Activated naive CD4-positive, alpha-beta T cell treated with anti-CD3 and anti-CD28 coated beads, Interleukin-2, amount 50 U/mL, for 24 hours (primary cell): ENCODE measurements around the gene LRRC27.

Experiments used
- H3K27ac Mint-ChIP-seq: one replicate; pipeline ENCODE4 v1.8.0; 2021; ENCODE audit warnings: mild to moderate bottlenecking, mixed read lengths
- H3K27me3 Mint-ChIP-seq: one replicate; pipeline ENCODE4 v1.8.0; 2021; ENCODE audit warnings: mixed read lengths
- H3K36me3 Mint-ChIP-seq: one replicate; pipeline ENCODE4 v1.8.0; 2021; ENCODE audit warnings: mixed read lengths
- H3K4me1 Mint-ChIP-seq: one replicate; pipeline ENCODE4 v1.8.0; 2021; ENCODE audit warnings: mixed read lengths
- H3K4me3 Mint-ChIP-seq: one replicate; pipeline ENCODE4 v1.8.0; 2021; ENCODE audit warnings: mild to moderate bottlenecking, mixed read lengths
- H3K9me3 Mint-ChIP-seq: one replicate; pipeline ENCODE4 v1.8.0; 2021; ENCODE audit warnings: mixed read lengths

The LRRC27 gene

GRCh38 chr10:132399117-132400035, 67.4 kb downstream of the LRRC27 start:
- H3K4me3 Mint-ChIP-seq = no peak overlapping the region
- H3K4me1 Mint-ChIP-seq = peaks cover 17% of the 10 kb centered on the region
- no peak overlapping the region for H3K27ac Mint-ChIP-seq
- H3K9me3 Mint-ChIP-seq = no peaks in the 10 kb centered on the region
- no peaks in the 10 kb centered on the region for H3K36me3 Mint-ChIP-seq
- no peaks in the 10 kb centered on the region for H3K27me3 Mint-ChIP-seq

GRCh38 chr10:132400041-132400546, 68.1 kb downstream of the LRRC27 start:
- Mint-ChIP-seq H3K27ac (no peak overlapping the region), H3K4me1 (peaks cover 17% of the 10 kb centered on the region), H3K27me3 (no peaks in the 10 kb centered on the region), H3K36me3 (no peaks in the 10 kb centered on the region), H3K9me3 (no peaks in the 10 kb centered on the region), H3K4me3 (no peak overlapping the region)

- no peaks in the 10 kb centered on the region for H3K27me3 Mint-ChIP-seq
- H3K27ac Mint-ChIP-seq = no peak overlapping the region
- H3K9me3 Mint-ChIP-seq = no peaks in the 10 kb centered on the region
- H3K4me3 Mint-ChIP-seq = no peak overlapping the region
- H3K36me3 Mint-ChIP-seq = no peaks in the 10 kb centered on the region
- H3K4me1 Mint-ChIP-seq = peaks cover 17% of the 10 kb centered on the region
These were observed 68.7 kb downstream of the LRRC27 start for GRCh38 chr10:132400547-132401151.

GRCh38 chr10:132401401-132402118, 69.6 kb downstream of the LRRC27 start:
- H3K36me3 Mint-ChIP-seq = no peaks in the 10 kb centered on the region
- H3K27me3 Mint-ChIP-seq = no peaks in the 10 kb centered on the region
- no peaks in the 10 kb centered on the region for H3K9me3 Mint-ChIP-seq
- H3K4me1 Mint-ChIP-seq = peaks cover 17% of the 10 kb centered on the region
- H3K27ac Mint-ChIP-seq = no peak overlapping the region
- no peak overlapping the region for H3K4me3 Mint-ChIP-seq

GRCh38 chr10:132402781-132403241, 70.8 kb downstream of the LRRC27 start:
- H3K27ac Mint-ChIP-seq = no peak overlapping the region
- H3K4me1 Mint-ChIP-seq = peaks cover 17% of the 10 kb centered on the region
- H3K9me3 Mint-ChIP-seq = no peaks in the 10 kb centered on the region
- H3K27me3 Mint-ChIP-seq = no peaks in the 10 kb centered on the region
- H3K4me3 Mint-ChIP-seq = no peak overlapping the region
- H3K36me3 Mint-ChIP-seq = no peaks in the 10 kb centered on the region

GRCh38 chr10:132403511-132404168, 71.6 kb downstream of the LRRC27 start:
- H3K4me1 Mint-ChIP-seq = peaks cover 15% of the 10 kb centered on the region
- H3K27ac Mint-ChIP-seq = no peak overlapping the region
- H3K36me3 Mint-ChIP-seq = no peaks in the 10 kb centered on the region

GRCh38 chr10:132404169-132404880, 72.3 kb downstream of the LRRC27 start:
- H3K27ac Mint-ChIP-seq = no peak overlapping the region
- no peaks in the 10 kb centered on the region for H3K27me3 Mint-ChIP-seq
- peaks cover 15% of the 10 kb centered on the region for H3K4me1 Mint-ChIP-seq
- H3K36me3 Mint-ChIP-seq = no peaks in the 10 kb centered on the region
- no peak overlapping the region for H3K4me3 Mint-ChIP-seq
- no peaks in the 10 kb centered on the region for H3K9me3 Mint-ChIP-seq

More at GRCh38 chr10:132403511-132404168, 71.6 kb downstream of the LRRC27 start:
- Mint-ChIP-seq H3K27me3 (no peaks in the 10 kb centered on the region), H3K9me3 (no peaks in the 10 kb centered on the region), H3K4me3 (no peak overlapping the region)

GRCh38 chr10:132404911-132405462, 73.0 kb downstream of the LRRC27 start:
- no peak overlapping the region for H3K4me3 Mint-ChIP-seq
- H3K4me1 Mint-ChIP-seq = peaks cover 8% of the 10 kb centered on the region
- H3K9me3 Mint-ChIP-seq = no peaks in the 10 kb centered on the region
- no peaks in the 10 kb centered on the region for H3K36me3 Mint-ChIP-seq
- no peak overlapping the region for H3K27ac Mint-ChIP-seq
- no peaks in the 10 kb centered on the region for H3K27me3 Mint-ChIP-seq

- Mint-ChIP-seq H3K27me3 (no peaks in the 10 kb centered on the region), H3K4me3 (no peak overlapping the region), H3K9me3 (no peaks in the 10 kb centered on the region), H3K4me1 (peaks cover 7% of the 10 kb centered on the region), H3K27ac (no peak overlapping the region), H3K36me3 (no peaks in the 10 kb centered on the region)
These were observed 73.5 kb downstream of the LRRC27 start for GRCh38 chr10:132405463-132405991.

- Mint-ChIP-seq H3K27me3 (no peaks in the 10 kb centered on the region), H3K27ac (no peak overlapping the region), H3K36me3 (no peaks in the 10 kb centered on the region), H3K4me3 (no peak overlapping the region), H3K4me1 (peaks cover 7% of the 10 kb centered on the region), H3K9me3 (no peaks in the 10 kb centered on the region)
These were observed 74.2 kb downstream of the LRRC27 start for GRCh38 chr10:132406181-132406580.

GRCh38 chr10:132406750-132407149, 74.8 kb downstream of the LRRC27 start:
- Mint-ChIP-seq H3K27me3 (no peaks in the 10 kb centered on the region), H3K36me3 (no peaks in the 10 kb centered on the region), H3K4me1 (peaks cover 10% of the 10 kb centered on the region), H3K9me3 (no peaks in the 10 kb centered on the region), H3K27ac (no peak overlapping the region), H3K4me3 (no peak overlapping the region)

- peaks cover 12% of the 10 kb centered on the region for H3K4me1 Mint-ChIP-seq
- H3K4me3 Mint-ChIP-seq = no peak overlapping the region
- H3K27me3 Mint-ChIP-seq = no peaks in the 10 kb centered on the region
- no peaks in the 10 kb centered on the region for H3K9me3 Mint-ChIP-seq
- no peaks in the 10 kb centered on the region for H3K36me3 Mint-ChIP-seq
- H3K27ac Mint-ChIP-seq = no peak overlapping the region
These were observed 75.3 kb downstream of the LRRC27 start for GRCh38 chr10:132407243-132407746.

- no peaks in the 10 kb centered on the region for H3K9me3 Mint-ChIP-seq
- H3K4me3 Mint-ChIP-seq = no peak overlapping the region
- H3K4me1 Mint-ChIP-seq = peaks cover 12% of the 10 kb centered on the region
- H3K36me3 Mint-ChIP-seq = no peaks in the 10 kb centered on the region
- no peak overlapping the region for H3K27ac Mint-ChIP-seq
- no peaks in the 10 kb centered on the region for H3K27me3 Mint-ChIP-seq
These were observed 75.9 kb downstream of the LRRC27 start for GRCh38 chr10:132407846-132408278.

- no peak overlapping the region for H3K4me3 Mint-ChIP-seq
These were observed 76.4 kb downstream of the LRRC27 start for GRCh38 chr10:132408367-132408781.

More at GRCh38 chr10:132408367-132408781, 76.4 kb downstream of the LRRC27 start:
- Mint-ChIP-seq H3K36me3 (no peaks in the 10 kb centered on the region), H3K27me3 (no peaks in the 10 kb centered on the region), H3K9me3 (no peaks in the 10 kb centered on the region), H3K27ac (no peak overlapping the region), H3K4me1 (peaks cover 12% of the 10 kb centered on the region)
